Neural progenitor cell (in vitro differentiated cells): ENCODE measurements around the gene THSD4. TPM values are rescaled to one million over a fixed set of nuclear protein-coding genes. Genes with fewer than 3 reads are reported as not detected.

Experiments used
- DNase-seq: peaks from one replicate; pipeline ENCODE4 v3.0.0-alpha.2; 2016; ENCODE audit warnings: low spot score
- H2AFZ ChIP-seq: fragments of 200-600 bp; sonication (generic); replicated peaks from 2 replicates; pipeline ENCODE4 v1.6.1; 2016; ENCODE audit warnings: antibody characterized with exemption
- H3F3A ChIP-seq: fragments of 200-600 bp; sonication (generic); 2 replicates; pipeline ENCODE4 v1.6.1; 2016; ENCODE audit warnings: antibody characterized with exemption, low read depth
- H3K27ac ChIP-seq: fragments of 200-600 bp; sonication (generic); 2 replicates; pipeline ENCODE4 v1.5.1; 2016; ENCODE audit warnings: mild to moderate bottlenecking
- H3K27me3 ChIP-seq: fragments of 200-600 bp; sonication (generic); 2 replicates; pipeline ENCODE4 v1.6.1; 2016; ENCODE audit warnings: mild to moderate bottlenecking, moderate library complexity
- H3K36me3 ChIP-seq: fragments of 200-600 bp; sonication (generic); 2 replicates; pipeline ENCODE4 v1.5.1; 2016
- H3K4me1 ChIP-seq: fragments of 200-600 bp; sonication (generic); 2 replicates; pipeline ENCODE4 v1.6.1; 2016; ENCODE audit warnings: mixed run types
- H3K4me2 ChIP-seq: fragments of 200-600 bp; sonication (generic); 2 replicates; pipeline ENCODE4 v1.6.1; 2016
- H3K4me3 ChIP-seq: fragments of 200-600 bp; sonication (generic); 2 replicates; pipeline ENCODE4 v1.5.1; 2016
- H3K79me2 ChIP-seq: fragments of 200-600 bp; sonication (generic); 2 replicates; pipeline ENCODE4 v1.6.1; 2016; ENCODE audit warnings: low read depth
- H3K9ac ChIP-seq: fragments of 200-600 bp; sonication (generic); 2 replicates; pipeline ENCODE4 v1.6.1; 2016
- H3K9me3 ChIP-seq: fragments of 200-600 bp; sonication (generic); 2 replicates; pipeline ENCODE4 v1.5.1; 2016; ENCODE audit warnings: low read depth
- H4K20me1 ChIP-seq: fragments of 200-600 bp; sonication (generic); 2 replicates; pipeline ENCODE4 v1.6.1; 2016; ENCODE audit warnings: low read depth
- H3K27ac Mint-ChIP-seq: 3 replicates; pipeline ENCODE4 v1.8.0; 2021; ENCODE audit warnings: mixed read lengths
- H3K27me3 Mint-ChIP-seq: 2 replicates; pipeline ENCODE4 v1.8.0; 2022; ENCODE audit warnings: low read depth, mild to moderate bottlenecking, inconsistent platforms, moderate library complexity, mixed read lengths; ENCODE audit not compliant: insufficient read depth
- H3K36me3 Mint-ChIP-seq: 3 replicates; pipeline ENCODE4 v1.8.0; 2021; ENCODE audit warnings: mixed read lengths
- H3K4me1 Mint-ChIP-seq: 3 replicates; pipeline ENCODE4 v1.8.0; 2021; ENCODE audit warnings: mixed read lengths
- H3K4me3 Mint-ChIP-seq: 3 replicates; pipeline ENCODE4 v1.8.0; 2021; ENCODE audit warnings: mild to moderate bottlenecking, moderate library complexity, mixed read lengths
- H3K9me3 Mint-ChIP-seq: 3 replicates; pipeline ENCODE4 v1.8.0; 2020; ENCODE audit warnings: mixed read lengths
- EZH2 ChIP-seq: fragments of 200-600 bp; sonication (generic); IDR thresholded peaks from 2 replicates; pipeline ENCODE4 v1.6.1; 2017; ENCODE audit warnings: antibody characterized with exemption, mild to moderate bottlenecking, moderate library complexity
- EZH2phosphoT487 ChIP-seq: fragments of 200-600 bp; sonication (generic); IDR thresholded peaks from 2 replicates; pipeline ENCODE4 v1.6.1; 2017; ENCODE audit warnings: antibody characterized with exemption
- total RNA-seq: library from RNA; depleted of rRNA; stranded (reverse); fragments of >200 nt; gene quantifications from 2 replicates; pipeline ENCODE4 v1.2.3, GENCODE V29; 2015; ENCODE audit warnings: low replicate concordance
- TF ChIP-seq, protein P1 (sequence below): fragments of 200-600 bp; sonication (generic); IDR thresholded peaks from 2 replicates; pipeline ENCODE4 v1.5.1; 2017; ENCODE audit warnings: antibody characterized with exemption, mild to moderate bottlenecking

Gene THSD4
- total RNA-seq, 1 donor from 2014 or later: 2.4 TPM

DNA sequence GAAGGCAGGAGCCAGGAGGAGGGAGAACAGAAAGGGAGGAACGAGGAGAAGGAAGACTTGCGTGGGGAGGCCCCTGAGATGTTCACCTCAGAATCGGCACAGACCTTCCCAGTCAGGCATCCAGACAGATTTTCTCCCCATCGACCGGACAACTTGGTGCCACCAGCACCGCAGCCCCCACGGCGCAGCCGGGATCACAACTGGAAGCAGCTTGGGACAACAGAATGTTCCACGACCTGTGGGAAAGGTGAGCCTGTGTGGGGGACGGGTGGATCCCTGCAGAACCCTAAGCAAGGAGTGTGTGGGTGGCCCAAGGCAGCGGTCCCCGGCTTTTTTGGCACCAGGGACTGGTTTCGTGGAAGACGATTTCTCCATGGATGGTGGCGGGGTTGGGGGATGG lies 622.5 kb downstream of the THSD4 start:
- Histone ChIP-seq H3K36me3 (no peaks in the 10 kb centered on the region), H3K4me3 (no peak overlapping the region), H3K27me3 (no peaks in the 10 kb centered on the region), H4K20me1 (no peaks in the 10 kb centered on the region), H3K79me2 (no peaks in the 10 kb centered on the region), H3K9ac (no peak overlapping the region), H3K4me2 (no peak overlapping the region), H3F3A (peaks cover 7% of the 10 kb centered on the region), H2AFZ (no peak overlapping the region), H3K4me1 (peaks cover 9% of the 10 kb centered on the region), H3K9me3 (no peaks in the 10 kb centered on the region), H3K27ac (no peak overlapping the region)
- Mint-ChIP-seq H3K4me1 (no peaks in the 10 kb centered on the region), H3K27ac (no peak overlapping the region), H3K9me3 (no peaks in the 10 kb centered on the region), H3K4me3 (no peak overlapping the region), H3K27me3 (peaks cover 3% of the 10 kb centered on the region), H3K36me3 (no peaks in the 10 kb centered on the region)
- DNase-seq: no peak
- TF ChIP-seq, protein P1, sequence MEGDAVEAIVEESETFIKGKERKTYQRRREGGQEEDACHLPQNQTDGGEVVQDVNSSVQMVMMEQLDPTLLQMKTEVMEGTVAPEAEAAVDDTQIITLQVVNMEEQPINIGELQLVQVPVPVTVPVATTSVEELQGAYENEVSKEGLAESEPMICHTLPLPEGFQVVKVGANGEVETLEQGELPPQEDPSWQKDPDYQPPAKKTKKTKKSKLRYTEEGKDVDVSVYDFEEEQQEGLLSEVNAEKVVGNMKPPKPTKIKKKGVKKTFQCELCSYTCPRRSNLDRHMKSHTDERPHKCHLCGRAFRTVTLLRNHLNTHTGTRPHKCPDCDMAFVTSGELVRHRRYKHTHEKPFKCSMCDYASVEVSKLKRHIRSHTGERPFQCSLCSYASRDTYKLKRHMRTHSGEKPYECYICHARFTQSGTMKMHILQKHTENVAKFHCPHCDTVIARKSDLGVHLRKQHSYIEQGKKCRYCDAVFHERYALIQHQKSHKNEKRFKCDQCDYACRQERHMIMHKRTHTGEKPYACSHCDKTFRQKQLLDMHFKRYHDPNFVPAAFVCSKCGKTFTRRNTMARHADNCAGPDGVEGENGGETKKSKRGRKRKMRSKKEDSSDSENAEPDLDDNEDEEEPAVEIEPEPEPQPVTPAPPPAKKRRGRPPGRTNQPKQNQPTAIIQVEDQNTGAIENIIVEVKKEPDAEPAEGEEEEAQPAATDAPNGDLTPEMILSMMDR: no peak

DNA sequence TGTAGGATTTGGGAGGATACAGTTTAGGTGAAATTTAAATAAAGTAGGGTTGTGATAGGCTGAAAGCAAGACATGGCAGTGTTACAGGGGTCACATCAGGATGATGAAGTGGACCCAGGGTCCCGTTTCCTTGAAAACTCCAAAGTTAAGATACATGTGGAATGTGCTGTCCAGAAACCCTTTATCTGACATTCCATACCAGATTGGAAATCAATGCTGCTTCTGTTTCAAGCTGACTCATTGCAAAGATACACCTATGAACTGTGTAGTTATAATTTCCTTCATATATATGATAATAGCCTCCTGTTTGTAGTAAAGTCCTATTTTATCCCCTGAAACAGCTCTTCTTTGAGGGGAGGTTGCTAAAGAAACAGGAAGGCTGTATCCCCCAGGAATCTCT lies 624.1 kb downstream of the THSD4 start:
- no peak overlapping the region for H3K4me2 ChIP-seq
- no peak overlapping the region for H3K4me3 ChIP-seq
- TF ChIP-seq, protein P1: no peak
- TF ChIP-seq EZH2: no peak
- TF ChIP-seq EZH2phosphoT487: no peak
- H3K27ac ChIP-seq: no peak overlapping the region
- H2AFZ ChIP-seq: no peak overlapping the region
- peaks cover 2% of the 10 kb centered on the region for H3K4me1 Mint-ChIP-seq
- peaks cover 8% of the 10 kb centered on the region for H3K4me1 ChIP-seq
- no peaks in the 10 kb centered on the region for H3K9me3 ChIP-seq
- no peaks in the 10 kb centered on the region for H3K79me2 ChIP-seq
- no peak overlapping the region for H3K4me3 Mint-ChIP-seq
- H4K20me1 ChIP-seq: no peaks in the 10 kb centered on the region
- peaks cover 7% of the 10 kb centered on the region for H3F3A ChIP-seq
- no peak overlapping the region for H3K9ac ChIP-seq
- H3K27me3 Mint-ChIP-seq: peaks cover 3% of the 10 kb centered on the region
- no peaks in the 10 kb centered on the region for H3K36me3 ChIP-seq
- H3K9me3 Mint-ChIP-seq: no peaks in the 10 kb centered on the region
- H3K27ac Mint-ChIP-seq: no peak overlapping the region
- DNase-seq: no peak
- no peaks in the 10 kb centered on the region for H3K27me3 ChIP-seq
- no peaks in the 10 kb centered on the region for H3K36me3 Mint-ChIP-seq

DNA sequence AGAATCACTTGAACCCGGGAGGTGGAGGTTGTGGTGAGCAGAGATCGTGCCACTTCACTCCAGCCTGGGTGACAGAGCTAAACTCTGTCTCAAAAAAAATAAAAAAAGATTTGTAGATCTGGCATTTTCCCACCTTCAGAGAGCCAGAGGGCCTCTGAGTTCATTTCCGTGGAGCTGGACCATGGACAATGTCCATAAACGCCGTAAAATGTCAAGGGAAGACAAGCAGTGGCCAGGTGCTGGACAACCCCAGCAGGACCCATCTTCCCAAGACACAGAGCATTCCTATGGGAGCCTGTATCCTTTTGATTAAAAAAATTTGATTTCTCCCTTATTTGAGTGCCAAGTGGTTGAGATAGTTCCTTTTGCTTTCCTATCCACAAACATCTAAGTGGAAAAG lies 627.7 kb downstream of the THSD4 start:
- Mint-ChIP-seq H3K27ac (no peak overlapping the region), H3K9me3 (no peaks in the 10 kb centered on the region), H3K4me1 (peaks cover 2% of the 10 kb centered on the region), H3K27me3 (peaks cover 3% of the 10 kb centered on the region), H3K4me3 (no peak overlapping the region), H3K36me3 (no peaks in the 10 kb centered on the region)
- H2AFZ ChIP-seq: no peak overlapping the region
- no peaks in the 10 kb centered on the region for H4K20me1 ChIP-seq
- no peaks in the 10 kb centered on the region for H3F3A ChIP-seq
- no peaks in the 10 kb centered on the region for H3K79me2 ChIP-seq
- TF ChIP-seq EZH2: no peak
- no peak for TF ChIP-seq EZH2phosphoT487
- TF ChIP-seq, protein P1: no peak
- no peak overlapping the region for H3K4me2 ChIP-seq
- H3K36me3 ChIP-seq: no peaks in the 10 kb centered on the region
- no peaks in the 10 kb centered on the region for H3K27me3 ChIP-seq
- DNase-seq: no peak
- H3K9me3 ChIP-seq: no peaks in the 10 kb centered on the region
- no peaks in the 10 kb centered on the region for H3K4me1 ChIP-seq
- no peak overlapping the region for H3K9ac ChIP-seq
- no peak overlapping the region for H3K27ac ChIP-seq
- H3K4me3 ChIP-seq: no peak overlapping the region
